Esophagus squamous epithelium (tissue), 5 donors: ENCODE measurements around the gene UGT1A5. TPM values are rescaled to one million over a fixed set of nuclear protein-coding genes. Genes with fewer than 3 reads are reported as not detected.
"Not testable (repeated sequence)": the region's sequence is repeated elsewhere in the genome, so short reads cannot be mapped to it uniquely, and the experiment has no call there.

Experiments
- DNase-seq: peaks from one replicate; lab custom pipeline; 2025; lab: John Stamatoyannopoulos, UW
- H3K27ac ChIP-seq, 4 donors: fragments of 200-600 bp; sonication (generic); one replicate each; pipeline ENCODE4 v1.5.1; 2016 to 2019; ENCODE audit warnings: mild to moderate bottlenecking in 1 of 4
- H3K27me3 ChIP-seq, 4 donors: fragments of 200-600 bp; sonication (generic); 1 replicate in 3 of 4; 2 replicates in 1 of 4; pipeline versions ENCODE4 v1.5.1 to v1.6.0; 2017 to 2021; ENCODE audit warnings: antibody characterized with exemption in 1 of 4
- H3K36me3 ChIP-seq, 3 donors: fragments of 200-600 bp; sonication (generic); one replicate each; pipeline ENCODE4 v1.5.1; 2016 to 2019
- H3K4me1 ChIP-seq, 3 donors: fragments of 200-600 bp; sonication (generic); one replicate each; pipeline ENCODE4 v1.5.1; 2017 to 2019
- H3K4me3 ChIP-seq, 4 donors: fragments of 200-600 bp; sonication (generic); 1 replicate in 3 of 4; 2 replicates in 1 of 4; pipeline ENCODE4 v1.5.1; 2016 to 2019; ENCODE audit warnings: mild to moderate bottlenecking in 2 of 4, moderate library complexity in 1 of 4
- H3K9me3 ChIP-seq, 3 donors: fragments of 200-600 bp; sonication (generic); one replicate each; pipeline ENCODE4 v1.5.1; 2016 to 2019
- POLR2A ChIP-seq, 4 donors: fragments of 450-650 bp; IDR thresholded peaks; one replicate each; pipeline ENCODE4 v1.6.1; 2017; ENCODE audit warnings: antibody characterized with exemption in 4 of 4, mild to moderate bottlenecking in 4 of 4, moderate library complexity in 3 of 4
- WGBS, 2 donors: methylation state at CpG; one replicate each; pipeline ENCODE4 v1.1.5; 2018; 5-methylcytosine and 5-hydroxymethylcytosine counted together
- intact Hi-C: fragments of 100-400 bp; cut with DNase I; formaldehyde crosslinking; loops from one replicate; pipeline ENCODE4 v1.15.0; 2022
- total RNA-seq, 4 donors: library from RNA; depleted of rRNA; stranded (reverse); fragments of >200 nt; gene quantifications; one replicate each; pipeline ENCODE4 v1.1.0, GENCODE V29; 2016
- TF ChIP-seq, protein P1 (sequence below), 6 experiments: fragments of 450-650 bp in 4 of 6; fragments of 200-600 bp in 2 of 6; sonication (generic) in 2 of 6; IDR thresholded peaks; one replicate each; pipeline ENCODE4 v1.5.1; 2016 to 2019; ENCODE audit warnings: antibody characterized with exemption in 6 of 6, mild to moderate bottlenecking in 4 of 6, moderate library complexity in 4 of 6
- donor health status: DM: yes; HTN: yes; CAD: no.

The UGT1A5 gene
- total RNA-seq, 4 donors from 2014 or later: 0.67 to 9.7 (median 5.8) TPM

DNA sequence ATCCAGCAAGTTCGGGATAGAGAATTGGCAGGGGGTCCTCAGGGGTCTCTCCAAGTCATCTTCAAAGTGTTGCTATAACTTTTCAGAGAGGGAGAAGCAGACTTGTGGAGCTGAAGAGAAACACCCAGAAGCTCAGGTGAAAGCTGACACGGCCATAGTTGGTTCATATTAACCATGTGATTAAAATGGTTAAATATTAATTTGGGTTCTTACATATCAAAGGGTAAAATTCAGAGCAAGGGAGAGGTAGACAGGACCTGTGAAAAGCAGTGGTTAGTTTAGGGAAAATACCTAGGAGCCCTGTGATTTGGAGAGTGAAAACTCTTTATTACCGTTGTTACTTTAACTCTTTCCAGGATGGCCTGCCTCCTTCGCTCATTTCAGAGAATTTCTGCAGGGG, 20.1 kb upstream of the UGT1A5 start, which contains the start of gene UGT1A6:
Gene UGT1A6, plus strand, starts transcription at position 243 of the 400 bp plus-strand sequence. Its CDS starts 115 bp downstream, at position 358.
- peak within 1 kb of the TSS; percentile 62 to 92 (median 88) for H3K27ac ChIP-seq
- no peaks in the 10 kb centered on the region for H3K36me3 ChIP-seq
- no peak for TF ChIP-seq POLR2A (IDR thresholded peaks at IDR 0.05)
- TF ChIP-seq, protein P1, sequence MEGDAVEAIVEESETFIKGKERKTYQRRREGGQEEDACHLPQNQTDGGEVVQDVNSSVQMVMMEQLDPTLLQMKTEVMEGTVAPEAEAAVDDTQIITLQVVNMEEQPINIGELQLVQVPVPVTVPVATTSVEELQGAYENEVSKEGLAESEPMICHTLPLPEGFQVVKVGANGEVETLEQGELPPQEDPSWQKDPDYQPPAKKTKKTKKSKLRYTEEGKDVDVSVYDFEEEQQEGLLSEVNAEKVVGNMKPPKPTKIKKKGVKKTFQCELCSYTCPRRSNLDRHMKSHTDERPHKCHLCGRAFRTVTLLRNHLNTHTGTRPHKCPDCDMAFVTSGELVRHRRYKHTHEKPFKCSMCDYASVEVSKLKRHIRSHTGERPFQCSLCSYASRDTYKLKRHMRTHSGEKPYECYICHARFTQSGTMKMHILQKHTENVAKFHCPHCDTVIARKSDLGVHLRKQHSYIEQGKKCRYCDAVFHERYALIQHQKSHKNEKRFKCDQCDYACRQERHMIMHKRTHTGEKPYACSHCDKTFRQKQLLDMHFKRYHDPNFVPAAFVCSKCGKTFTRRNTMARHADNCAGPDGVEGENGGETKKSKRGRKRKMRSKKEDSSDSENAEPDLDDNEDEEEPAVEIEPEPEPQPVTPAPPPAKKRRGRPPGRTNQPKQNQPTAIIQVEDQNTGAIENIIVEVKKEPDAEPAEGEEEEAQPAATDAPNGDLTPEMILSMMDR (IDR thresholded peaks at IDR 0.05): no peak
- 62 to 65% methylated on average over 4 of the region's 4 CpGs for WGBS, 2 donors
- no peaks in the 10 kb centered on the region for H3K9me3 ChIP-seq
- no peak for DNase-seq
- H3K4me3 ChIP-seq: peak within 1 kb of the TSS; percentile 34 to 47 (median 43)
- peaks cover 0 to 66% (median 16%) of the 10 kb centered on the region in 3 donors for H3K4me1 ChIP-seq
- H3K27me3 ChIP-seq: no peaks in the 10 kb centered on the region
- intact Hi-C loops: no loop called here

DNA sequence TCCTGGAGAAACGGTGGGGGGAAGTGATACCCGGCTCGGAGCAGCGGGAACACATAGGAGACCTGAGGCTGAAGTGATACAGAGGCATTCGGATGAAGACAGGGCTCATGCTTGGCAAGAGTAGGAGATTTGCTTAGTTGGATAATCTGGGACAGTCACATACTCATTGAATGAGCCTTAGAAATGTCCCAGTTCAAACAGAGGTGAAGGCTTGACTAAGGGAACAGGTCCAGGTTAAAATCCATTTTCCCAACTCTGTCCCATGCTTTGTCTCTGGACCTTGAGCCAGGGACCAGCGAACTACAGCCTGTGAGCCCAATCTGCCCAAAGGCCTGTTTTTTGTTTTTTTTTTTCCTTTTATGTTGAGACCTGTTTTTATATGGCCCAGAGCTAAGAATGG, 18.7 kb upstream of the UGT1A5 start:
- H3K27me3 ChIP-seq: no peaks in the 10 kb centered on the region
- intact Hi-C loops: no loop called here
- TF ChIP-seq, protein P1 (IDR thresholded peaks at IDR 0.05): no peak
- no peak for TF ChIP-seq POLR2A (IDR thresholded peaks at IDR 0.05)
- H3K9me3 ChIP-seq: no peaks in the 10 kb centered on the region
- no peak for DNase-seq
- peaks cover under 1 to 67% (median 16%) of the 10 kb centered on the region in 3 donors for H3K4me1 ChIP-seq
- H3K36me3 ChIP-seq: no peaks in the 10 kb centered on the region
- H3K27ac ChIP-seq: peak overlapping the region in 3 of 4 donors; percentile 86 to 92 (median 90)
- WGBS, 2 donors: 51 to 54% methylated on average over 5 to 6 of the region's 6 CpGs
- H3K4me3 ChIP-seq: peak overlapping the region in 3 of 4 donors; percentile 34 to 45 (median 41)

DNA sequence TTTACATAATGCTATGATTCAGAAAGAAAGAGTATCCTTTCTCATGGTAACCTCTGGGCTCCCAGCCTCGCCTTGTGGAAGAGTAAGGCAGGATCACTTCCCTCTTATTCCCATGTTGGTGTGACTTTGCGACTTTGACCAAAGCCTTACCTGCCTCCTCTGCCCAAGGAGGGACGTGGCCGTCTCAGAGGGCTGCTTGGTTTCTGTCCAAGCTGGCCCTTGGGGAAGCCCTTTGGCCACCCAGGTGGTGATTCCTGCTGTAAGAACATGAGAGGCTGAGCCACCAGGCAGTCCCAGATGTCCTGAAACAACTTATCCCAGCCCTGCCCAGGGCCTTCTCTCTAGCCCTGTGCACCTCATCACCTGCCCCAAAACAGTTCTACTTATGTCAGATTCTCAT, 14.0 kb upstream of the UGT1A5 start:
- Histone ChIP-seq H3K9me3 (no peaks in the 10 kb centered on the region), H3K4me1 (peaks cover 0 to 52% (median 7%) of the 10 kb centered on the region in 3 donors), H3K27me3 (no peaks in the 10 kb centered on the region), H3K36me3 (no peaks in the 10 kb centered on the region), H3K27ac (peak overlapping the region in 3 of 4 donors; percentile 77 to 92 (median 86)), H3K4me3 (no peak overlapping the region)
- TF ChIP-seq, protein P1 (IDR thresholded peaks at IDR 0.05): no peak
- no peak for TF ChIP-seq POLR2A (IDR thresholded peaks at IDR 0.05)
- DNase-seq: no peak
- intact Hi-C loops: no loop called here
- 76 to 86% methylated on average over 1 to 4 of the region's 4 CpGs for WGBS, 2 donors

DNA sequence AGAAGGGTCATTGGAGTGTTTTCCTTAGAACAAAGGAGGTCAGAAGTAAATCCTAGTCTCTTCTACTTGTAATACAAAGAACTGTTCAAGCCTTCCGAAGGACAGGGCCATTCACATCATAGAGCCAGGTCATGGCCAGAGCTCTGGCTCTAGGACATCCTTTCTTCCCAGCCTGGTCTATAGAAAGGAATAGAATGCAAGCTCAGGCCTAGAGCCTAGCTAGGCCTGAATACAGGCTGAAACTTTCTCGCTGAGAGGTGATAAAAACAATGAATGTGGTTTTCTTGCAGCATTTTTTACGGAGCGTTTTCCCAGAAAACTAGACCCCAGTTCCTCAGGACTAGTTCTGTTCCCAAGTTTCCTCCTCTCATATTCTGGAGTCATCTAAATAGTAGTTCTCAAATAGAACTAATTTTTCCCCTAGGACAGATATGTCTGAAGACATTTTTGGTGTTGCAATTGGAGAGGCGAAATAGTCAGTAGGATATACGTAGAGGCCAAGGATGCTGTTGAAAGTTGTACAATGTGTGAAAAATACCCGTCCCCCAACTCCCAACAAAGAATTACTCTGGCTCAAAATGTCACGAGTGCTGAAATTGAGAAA, 13.2 kb upstream of the UGT1A5 start:
- no peak for DNase-seq
- peak overlapping the region; percentile 77 to 92 (median 82) for H3K27ac ChIP-seq
- no peaks in the 10 kb centered on the region for H3K27me3 ChIP-seq
- TF ChIP-seq, protein P1 (IDR thresholded peaks at IDR 0.05): no peak
- no peak for TF ChIP-seq POLR2A (IDR thresholded peaks at IDR 0.05)
- H3K9me3 ChIP-seq: no peaks in the 10 kb centered on the region
- WGBS, 2 donors: 84 to 89% methylated on average over 8 of the region's 8 CpGs
- H3K4me1 ChIP-seq: peaks cover 0 to 48% (median 7%) of the 10 kb centered on the region in 3 donors
- H3K4me3 ChIP-seq: no peak overlapping the region
- H3K36me3 ChIP-seq: no peaks in the 10 kb centered on the region
- intact Hi-C loops: no loop called here

DNA sequence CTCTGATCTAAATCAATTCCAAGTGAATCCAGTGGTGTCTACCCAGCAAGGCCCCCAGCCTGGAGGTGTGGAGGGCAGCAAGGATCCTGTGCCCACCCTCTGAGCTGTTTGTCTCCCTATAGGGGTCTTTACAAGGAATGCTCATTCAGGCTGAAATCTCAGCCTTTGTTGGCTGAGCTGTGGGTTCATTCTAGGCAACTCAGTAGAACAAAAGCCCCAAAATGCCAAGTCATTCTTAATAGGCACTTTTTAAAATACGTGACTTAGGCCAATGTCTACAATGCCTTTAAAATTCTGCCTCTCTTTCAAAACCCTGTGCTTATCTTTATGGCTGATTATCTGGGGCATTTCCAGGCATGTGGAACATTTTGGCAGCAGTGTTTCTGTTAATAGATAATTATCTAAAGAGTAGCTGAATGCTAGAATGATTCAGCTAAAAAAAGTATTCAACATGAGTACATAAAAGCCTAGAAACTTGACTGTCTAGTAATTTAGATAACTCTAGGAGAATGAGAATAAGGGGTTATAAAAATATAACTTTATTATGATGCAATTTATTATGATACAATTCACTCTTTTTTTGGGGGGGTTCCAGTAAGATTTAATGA, 12.6 kb upstream of the UGT1A5 start:
- intact Hi-C loops: no loop called here
- H3K4me3 ChIP-seq: no peak overlapping the region
- no peak for DNase-seq
- peak overlapping the region; percentile 77 to 92 (median 82) for H3K27ac ChIP-seq
- TF ChIP-seq POLR2A (IDR thresholded peaks at IDR 0.05): no peak
- TF ChIP-seq, protein P1 (IDR thresholded peaks at IDR 0.05): no peak
- no peaks in the 10 kb centered on the region for H3K9me3 ChIP-seq
- peaks cover 0 to 48% (median 7%) of the 10 kb centered on the region in 3 donors for H3K4me1 ChIP-seq
- H3K27me3 ChIP-seq: no peaks in the 10 kb centered on the region
- no peaks in the 10 kb centered on the region for H3K36me3 ChIP-seq
- 6 to 20% methylated on average over 1 of the region's 1 CpG for WGBS, 2 donors

DNA sequence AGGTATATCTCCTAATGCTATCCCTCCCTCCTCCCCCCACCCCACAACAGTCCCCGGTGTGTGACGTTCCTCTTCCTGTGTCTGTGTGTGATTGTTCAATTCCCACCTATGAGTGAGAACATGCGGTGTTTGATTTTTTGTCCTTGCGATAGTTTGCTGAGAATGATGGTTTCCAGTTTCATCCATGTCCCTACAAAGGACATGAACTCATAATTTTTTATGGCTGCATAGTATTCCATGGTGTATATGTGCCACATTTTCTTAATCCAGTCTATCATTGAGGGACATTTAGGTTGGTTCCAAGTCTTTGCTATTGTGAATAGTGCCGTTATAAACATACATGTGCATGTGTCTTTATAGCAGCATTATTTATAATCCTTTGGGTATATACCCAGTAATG, 11.9 kb upstream of the UGT1A5 start:
- H3K9me3 ChIP-seq, DNase-seq, intact Hi-C loops, H3K27me3 ChIP-seq, H3K36me3 ChIP-seq, H3K4me3 ChIP-seq: not testable (repeated sequence)
- WGBS, 2 donors: 83 to 89% methylated on average over 5 of the region's 5 CpGs
- peak overlapping the region in 3 of 4 donors; percentile 77 to 92 (median 86) for H3K27ac ChIP-seq
- peaks cover 0 to 53% (median 7%) of the 10 kb centered on the region in 3 donors for H3K4me1 ChIP-seq
